HepG2 (cell line): ENCODE data around the gene LIM2. TPM values are rescaled to one million over a fixed set of nuclear protein-coding genes. Genes with fewer than 3 reads are reported as not detected.

Experiments
- ARNTL ChIP-seq: sonication (generic); formaldehyde crosslinking; IDR thresholded peaks from 2 replicates; pipeline ENCODE4 v1.4.0; 2020; ENCODE audit warnings: mild to moderate bottlenecking, missing genetic modification reagents
- CENPT ChIP-seq: sonication (generic); formaldehyde crosslinking; IDR thresholded peaks from 2 replicates; pipeline ENCODE4 v1.8.0; 2022; ENCODE audit warnings: low read depth, mild to moderate bottlenecking, moderate library complexity, missing genetic modification reagents
- FOXO1 ChIP-seq: sonication (generic); formaldehyde crosslinking; IDR thresholded peaks from 2 replicates; pipeline ENCODE4 v1.4.0; 2020; ENCODE audit warnings: missing genetic modification reagents
- MED1 ChIP-seq: sonication (generic); formaldehyde crosslinking; IDR thresholded peaks from 2 replicates; pipeline ENCODE4 v1.4.0; 2020; ENCODE audit warnings: missing genetic modification reagents
- MXI1 ChIP-seq: IDR thresholded peaks from 3 replicates; pipeline ENCODE4 v1.6.1; 2012; ENCODE audit warnings: low read depth, low read length, inconsistent platforms, borderline replicate concordance
- NRL ChIP-seq: sonication (generic); formaldehyde crosslinking; IDR thresholded peaks from 2 replicates; pipeline ENCODE4 v1.5.0; 2020; ENCODE audit warnings: missing genetic modification reagents, mild to moderate bottlenecking, moderate library complexity, borderline replicate concordance
- RXRA ChIP-seq: sonication (generic); formaldehyde crosslinking; IDR thresholded peaks from 2 replicates; pipeline ENCODE4 v1.5.1; 2020; ENCODE audit warnings: missing genetic modification reagents
- SALL1 ChIP-seq: sonication (generic); formaldehyde crosslinking; IDR thresholded peaks from 2 replicates; pipeline ENCODE4 v1.8.0; 2022; ENCODE audit warnings: mild to moderate bottlenecking, missing genetic modification reagents
- SP1 ChIP-seq, 2 experiments: fragments of 450-650 bp in 1 of 2; sonication (generic) in 1 of 2; formaldehyde crosslinking in 1 of 2; IDR thresholded peaks; 2 replicates each; pipeline versions ENCODE4 v1.4.0 to v1.6.1; 2016 to 2020; ENCODE audit warnings: missing genetic modification reagents in 1 of 2
- TRIM24 ChIP-seq: sonication (generic); formaldehyde crosslinking; IDR thresholded peaks from 2 replicates; pipeline ENCODE4 v1.8.0; 2022; ENCODE audit warnings: mild to moderate bottlenecking, missing genetic modification reagents
- ZBTB8A ChIP-seq: sonication (generic); formaldehyde crosslinking; IDR thresholded peaks from 2 replicates; pipeline ENCODE4 v1.4.0; 2020; ENCODE audit warnings: mild to moderate bottlenecking, low read depth, missing genetic modification reagents, borderline replicate concordance
- ZFP1 ChIP-seq: IDR thresholded peaks from 2 replicates; pipeline ENCODE4 v1.6.1; 2016
- ZNF451 ChIP-seq: sonication (generic); formaldehyde crosslinking; IDR thresholded peaks from 2 replicates; pipeline ENCODE4 v1.5.0; 2020; ENCODE audit warnings: mild to moderate bottlenecking, missing genetic modification reagents
- ZNF552 ChIP-seq: sonication (generic); formaldehyde crosslinking; IDR thresholded peaks from 2 replicates; pipeline ENCODE4 v1.9.0; 2022; ENCODE audit warnings: missing genetic modification reagents, mild to moderate bottlenecking, borderline replicate concordance
- ZSCAN22 ChIP-seq: sonication (generic); formaldehyde crosslinking; IDR thresholded peaks from 2 replicates; pipeline ENCODE4 v1.4.0; 2020; ENCODE audit warnings: mild to moderate bottlenecking, missing genetic modification reagents
- ZSCAN25 ChIP-seq: sonication (generic); formaldehyde crosslinking; IDR thresholded peaks from 2 replicates; pipeline ENCODE4 v1.8.0; 2022; ENCODE audit warnings: mild to moderate bottlenecking, missing genetic modification reagents
- polyA plus RNA-seq, 8 experiments: library from polyadenylated mRNA; depleted of rRNA in 3 of 8; stranded (reverse) in 7 of 8; unstranded in 1 of 8; fragments of >200 nt; fragmentation: Illumina TruSeq in 4 of 8; extraction: Trizol in 4 of 8; gene quantifications; 2 replicates each; pipeline versions ENCODE4 v1.2.1 to v1.2.3, GENCODE V29; 2011 to 2016; ENCODE audit warnings: low read depth in 4 of 8, missing spikeins in 1 of 8, mixed read lengths in 1 of 8; ENCODE audit not compliant: insufficient read depth in 1 of 8
- total RNA-seq, 5 experiments: library from RNA; depleted of rRNA; stranded (reverse); fragments of >200 nt; fragmentation: Illumina TruSeq; extraction: Trizol; gene quantifications; 2 replicates each; pipeline ENCODE4 v1.2.3, GENCODE V29; 2016; ENCODE audit warnings: low read depth in 1 of 5
- TF ChIP-seq, protein P1 (sequence below): IDR thresholded peaks from 2 replicates; pipeline ENCODE4 v1.6.1; 2016; ENCODE audit warnings: low read depth, missing genetic modification reagents, missing compliant biosample characterization
- TF ChIP-seq, protein P2 (sequence below): sonication (generic); formaldehyde crosslinking; IDR thresholded peaks from 2 replicates; pipeline ENCODE4 v1.4.0; 2020; ENCODE audit warnings: missing genetic modification reagents, borderline replicate concordance
- TF ChIP-seq, protein P3 (sequence below): IDR thresholded peaks from 2 replicates; pipeline ENCODE4 v1.6.1; 2016; ENCODE audit warnings: missing genetic modification reagents, missing compliant biosample characterization
- TF ChIP-seq, protein P4 (sequence below): sonication (generic); formaldehyde crosslinking; IDR thresholded peaks from 2 replicates; pipeline ENCODE4 v1.4.0; 2020; ENCODE audit warnings: missing genetic modification reagents, low read depth, mild to moderate bottlenecking, borderline replicate concordance

The LIM2 gene
- total and polyA plus RNA-seq, 2 of the 13 experiments (the other 11 are each of a cell fraction or from before 2014, with no cell fraction given): 1.3 TPM; not detected in 1

DNA sequence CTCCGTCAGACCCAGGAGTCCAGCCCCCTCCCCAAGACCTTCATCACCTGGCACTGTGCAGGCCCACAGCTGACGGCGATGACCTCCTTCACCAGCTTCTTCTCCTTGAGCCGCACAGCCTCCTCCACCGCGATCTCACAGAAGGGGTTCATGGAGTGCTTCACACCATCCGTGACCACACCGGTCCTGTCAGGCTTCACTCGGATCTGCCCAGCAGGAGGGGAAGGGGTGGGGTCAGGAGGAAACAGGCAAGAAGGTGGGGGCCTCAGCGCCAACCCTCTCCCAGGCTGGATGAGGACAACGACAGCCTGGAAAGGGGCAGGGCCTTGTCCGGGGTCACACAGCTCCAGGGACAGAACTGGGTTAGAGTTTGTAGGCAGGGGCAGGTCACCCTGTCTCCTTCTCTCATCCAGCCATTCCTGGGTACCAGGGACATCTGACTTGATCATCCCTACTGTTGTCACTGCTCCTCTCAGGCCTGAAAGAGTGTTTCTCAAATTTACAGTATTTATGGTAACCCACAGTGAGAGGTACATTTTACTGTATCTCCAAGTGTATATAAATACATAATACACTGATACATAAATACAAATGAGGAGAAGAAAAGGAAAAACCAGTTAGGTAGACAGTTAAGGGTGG, 33.6 kb downstream of the LIM2 start (continued):
- TF ChIP-seq, protein P1, sequence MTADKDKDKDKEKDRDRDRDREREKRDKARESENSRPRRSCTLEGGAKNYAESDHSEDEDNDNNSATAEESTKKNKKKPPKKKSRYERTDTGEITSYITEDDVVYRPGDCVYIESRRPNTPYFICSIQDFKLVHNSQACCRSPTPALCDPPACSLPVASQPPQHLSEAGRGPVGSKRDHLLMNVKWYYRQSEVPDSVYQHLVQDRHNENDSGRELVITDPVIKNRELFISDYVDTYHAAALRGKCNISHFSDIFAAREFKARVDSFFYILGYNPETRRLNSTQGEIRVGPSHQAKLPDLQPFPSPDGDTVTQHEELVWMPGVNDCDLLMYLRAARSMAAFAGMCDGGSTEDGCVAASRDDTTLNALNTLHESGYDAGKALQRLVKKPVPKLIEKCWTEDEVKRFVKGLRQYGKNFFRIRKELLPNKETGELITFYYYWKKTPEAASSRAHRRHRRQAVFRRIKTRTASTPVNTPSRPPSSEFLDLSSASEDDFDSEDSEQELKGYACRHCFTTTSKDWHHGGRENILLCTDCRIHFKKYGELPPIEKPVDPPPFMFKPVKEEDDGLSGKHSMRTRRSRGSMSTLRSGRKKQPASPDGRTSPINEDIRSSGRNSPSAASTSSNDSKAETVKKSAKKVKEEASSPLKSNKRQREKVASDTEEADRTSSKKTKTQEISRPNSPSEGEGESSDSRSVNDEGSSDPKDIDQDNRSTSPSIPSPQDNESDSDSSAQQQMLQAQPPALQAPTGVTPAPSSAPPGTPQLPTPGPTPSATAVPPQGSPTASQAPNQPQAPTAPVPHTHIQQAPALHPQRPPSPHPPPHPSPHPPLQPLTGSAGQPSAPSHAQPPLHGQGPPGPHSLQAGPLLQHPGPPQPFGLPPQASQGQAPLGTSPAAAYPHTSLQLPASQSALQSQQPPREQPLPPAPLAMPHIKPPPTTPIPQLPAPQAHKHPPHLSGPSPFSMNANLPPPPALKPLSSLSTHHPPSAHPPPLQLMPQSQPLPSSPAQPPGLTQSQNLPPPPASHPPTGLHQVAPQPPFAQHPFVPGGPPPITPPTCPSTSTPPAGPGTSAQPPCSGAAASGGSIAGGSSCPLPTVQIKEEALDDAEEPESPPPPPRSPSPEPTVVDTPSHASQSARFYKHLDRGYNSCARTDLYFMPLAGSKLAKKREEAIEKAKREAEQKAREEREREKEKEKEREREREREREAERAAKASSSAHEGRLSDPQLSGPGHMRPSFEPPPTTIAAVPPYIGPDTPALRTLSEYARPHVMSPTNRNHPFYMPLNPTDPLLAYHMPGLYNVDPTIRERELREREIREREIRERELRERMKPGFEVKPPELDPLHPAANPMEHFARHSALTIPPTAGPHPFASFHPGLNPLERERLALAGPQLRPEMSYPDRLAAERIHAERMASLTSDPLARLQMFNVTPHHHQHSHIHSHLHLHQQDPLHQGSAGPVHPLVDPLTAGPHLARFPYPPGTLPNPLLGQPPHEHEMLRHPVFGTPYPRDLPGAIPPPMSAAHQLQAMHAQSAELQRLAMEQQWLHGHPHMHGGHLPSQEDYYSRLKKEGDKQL (CRISPR knock-in tag): 0 out of 2 replicates have a peak, but pooled peaks have one; percentile 30
- TF ChIP-seq, protein P2, sequence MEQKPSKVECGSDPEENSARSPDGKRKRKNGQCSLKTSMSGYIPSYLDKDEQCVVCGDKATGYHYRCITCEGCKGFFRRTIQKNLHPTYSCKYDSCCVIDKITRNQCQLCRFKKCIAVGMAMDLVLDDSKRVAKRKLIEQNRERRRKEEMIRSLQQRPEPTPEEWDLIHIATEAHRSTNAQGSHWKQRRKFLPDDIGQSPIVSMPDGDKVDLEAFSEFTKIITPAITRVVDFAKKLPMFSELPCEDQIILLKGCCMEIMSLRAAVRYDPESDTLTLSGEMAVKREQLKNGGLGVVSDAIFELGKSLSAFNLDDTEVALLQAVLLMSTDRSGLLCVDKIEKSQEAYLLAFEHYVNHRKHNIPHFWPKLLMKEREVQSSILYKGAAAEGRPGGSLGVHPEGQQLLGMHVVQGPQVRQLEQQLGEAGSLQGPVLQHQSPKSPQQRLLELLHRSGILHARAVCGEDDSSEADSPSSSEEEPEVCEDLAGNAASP: peak; percentile 85
- TF ChIP-seq SP1 (IDR thresholded peaks at IDR 0.05): no peak
- peak; percentile 38; the same call in 1 of the 2 replicates for TF ChIP-seq SP1 (CRISPR knock-in tag; IDR thresholded peaks at IDR 0.05)
- TF ChIP-seq, protein P3, sequence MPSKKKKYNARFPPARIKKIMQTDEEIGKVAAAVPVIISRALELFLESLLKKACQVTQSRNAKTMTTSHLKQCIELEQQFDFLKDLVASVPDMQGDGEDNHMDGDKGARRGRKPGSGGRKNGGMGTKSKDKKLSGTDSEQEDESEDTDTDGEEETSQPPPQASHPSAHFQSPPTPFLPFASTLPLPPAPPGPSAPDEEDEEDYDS (CRISPR knock-in tag): no peak; the same call in 1 of the 2 replicates
- TF ChIP-seq CENPT (CRISPR knock-in tag): 0 out of 2 replicates have a peak, but pooled peaks have one; percentile 25
- peak; percentile 20; the same call in 1 of the 2 replicates for TF ChIP-seq ARNTL (CRISPR knock-in tag)
- TF ChIP-seq ZFP1 (CRISPR knock-in tag): no peak
- TF ChIP-seq ZNF552 (CRISPR knock-in tag): no peak
- TF ChIP-seq ZSCAN25 (CRISPR knock-in tag): no peak; the same call in 1 of the 2 replicates
- TF ChIP-seq RXRA: peak; percentile 57
- no peak for TF ChIP-seq SALL1
- peak; percentile 74 for TF ChIP-seq MED1
- TF ChIP-seq, protein P4, sequence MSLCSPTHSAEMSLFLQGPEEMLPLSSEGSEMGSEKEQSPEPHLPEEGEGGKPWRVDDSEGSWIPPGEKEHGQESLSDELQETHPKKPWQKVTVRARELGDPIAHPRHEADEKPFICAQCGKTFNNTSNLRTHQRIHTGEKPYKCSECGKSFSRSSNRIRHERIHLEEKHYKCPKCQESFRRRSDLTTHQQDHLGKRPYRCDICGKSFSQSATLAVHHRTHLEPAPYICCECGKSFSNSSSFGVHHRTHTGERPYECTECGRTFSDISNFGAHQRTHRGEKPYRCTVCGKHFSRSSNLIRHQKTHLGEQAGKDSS (CRISPR knock-in tag): peak; percentile 25; the same call in 1 of the 2 replicates
- no peak for TF ChIP-seq MXI1
- no peak for TF ChIP-seq ZBTB8A (CRISPR knock-in tag)
- peak; percentile 39; the same call in 1 of the 2 replicates for TF ChIP-seq NRL (CRISPR knock-in tag)
- TF ChIP-seq TRIM24: no peak
- TF ChIP-seq FOXO1 (CRISPR knock-in tag): 0 out of 2 replicates have a peak, but pooled peaks have one; percentile 60
- peak; percentile 98 for TF ChIP-seq ZSCAN22 (CRISPR knock-in tag)
- TF ChIP-seq ZNF451 (CRISPR knock-in tag): 0 out of 2 replicates have a peak, but pooled peaks have one; percentile 34
